Astrocyte of the cerebellum (primary cell): Measurements from ENCODE around the gene BLMH.

ENCODE experiments used
- DNase-seq: peaks from one replicate; pipeline ENCODE4 v3.0.0-alpha.2; 2011; ENCODE audit warnings: low read depth
- H3K4me3 ChIP-seq: 2 replicates; pipeline ENCODE4 v1.5.1; 2011; ENCODE audit warnings: mild to moderate bottlenecking, low read depth, low read length, moderate library complexity
- in situ Hi-C: cut with HindIII; loops from 2 replicates; pipeline ENCODE4 v1.10.0; 2017; ENCODE audit warnings: low sequenced_read_pairs
- TF ChIP-seq, protein P1 (sequence below): IDR thresholded peaks from 2 replicates; pipeline ENCODE4 v1.5.1; 2012; ENCODE audit warnings: low read length, low read depth, moderate library complexity, mild to moderate bottlenecking; ENCODE audit errors: missing control alignments

Gene BLMH

DNA sequence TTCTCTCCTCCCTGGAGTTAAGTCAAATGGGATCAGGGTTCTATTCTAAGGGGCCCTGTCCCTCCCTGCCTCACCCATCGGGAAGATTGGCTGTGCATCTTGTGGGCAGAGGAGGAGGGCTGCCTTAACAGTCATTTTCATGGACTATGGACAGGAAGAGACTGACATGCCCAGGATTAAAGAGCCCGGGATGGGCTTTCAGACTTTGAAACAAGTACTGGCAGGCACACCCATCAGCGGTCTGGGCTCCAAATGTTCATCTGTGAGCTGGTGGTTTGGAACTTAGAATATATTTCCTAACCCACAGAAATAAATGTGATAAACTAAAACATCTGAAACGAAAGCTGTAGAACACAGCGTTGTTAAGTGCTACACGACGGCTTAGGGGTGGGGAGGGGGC, 62.7 kb downstream of the BLMH start:
- no peak for DNase-seq
- no peak overlapping the region for H3K4me3 ChIP-seq
- TF ChIP-seq, protein P1, sequence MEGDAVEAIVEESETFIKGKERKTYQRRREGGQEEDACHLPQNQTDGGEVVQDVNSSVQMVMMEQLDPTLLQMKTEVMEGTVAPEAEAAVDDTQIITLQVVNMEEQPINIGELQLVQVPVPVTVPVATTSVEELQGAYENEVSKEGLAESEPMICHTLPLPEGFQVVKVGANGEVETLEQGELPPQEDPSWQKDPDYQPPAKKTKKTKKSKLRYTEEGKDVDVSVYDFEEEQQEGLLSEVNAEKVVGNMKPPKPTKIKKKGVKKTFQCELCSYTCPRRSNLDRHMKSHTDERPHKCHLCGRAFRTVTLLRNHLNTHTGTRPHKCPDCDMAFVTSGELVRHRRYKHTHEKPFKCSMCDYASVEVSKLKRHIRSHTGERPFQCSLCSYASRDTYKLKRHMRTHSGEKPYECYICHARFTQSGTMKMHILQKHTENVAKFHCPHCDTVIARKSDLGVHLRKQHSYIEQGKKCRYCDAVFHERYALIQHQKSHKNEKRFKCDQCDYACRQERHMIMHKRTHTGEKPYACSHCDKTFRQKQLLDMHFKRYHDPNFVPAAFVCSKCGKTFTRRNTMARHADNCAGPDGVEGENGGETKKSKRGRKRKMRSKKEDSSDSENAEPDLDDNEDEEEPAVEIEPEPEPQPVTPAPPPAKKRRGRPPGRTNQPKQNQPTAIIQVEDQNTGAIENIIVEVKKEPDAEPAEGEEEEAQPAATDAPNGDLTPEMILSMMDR: no peak
- in situ Hi-C loops: no loop called here

DNA sequence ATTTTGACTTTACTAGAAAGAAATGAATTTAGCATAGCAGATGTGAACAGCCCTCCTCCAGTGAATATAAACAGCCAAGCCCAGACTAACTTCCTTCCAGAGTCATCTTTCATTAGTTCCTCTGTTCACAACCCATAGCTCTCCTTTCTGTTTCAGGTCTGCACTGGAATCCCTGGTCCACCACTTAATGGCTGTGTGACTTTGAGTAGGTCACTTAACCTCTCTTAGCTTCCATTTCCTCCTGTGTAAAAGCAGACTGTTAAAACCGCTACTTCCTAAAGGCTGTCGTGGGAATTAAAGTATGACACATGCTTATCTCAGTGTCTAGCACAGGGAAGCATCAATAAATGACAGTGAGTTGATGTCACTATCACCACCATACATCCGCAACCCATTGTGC, 63.7 kb downstream of the BLMH start:
- TF ChIP-seq, protein P1: no peak
- no peak overlapping the region for H3K4me3 ChIP-seq
- in situ Hi-C loops: no loop called here
- DNase-seq: no peak

DNA sequence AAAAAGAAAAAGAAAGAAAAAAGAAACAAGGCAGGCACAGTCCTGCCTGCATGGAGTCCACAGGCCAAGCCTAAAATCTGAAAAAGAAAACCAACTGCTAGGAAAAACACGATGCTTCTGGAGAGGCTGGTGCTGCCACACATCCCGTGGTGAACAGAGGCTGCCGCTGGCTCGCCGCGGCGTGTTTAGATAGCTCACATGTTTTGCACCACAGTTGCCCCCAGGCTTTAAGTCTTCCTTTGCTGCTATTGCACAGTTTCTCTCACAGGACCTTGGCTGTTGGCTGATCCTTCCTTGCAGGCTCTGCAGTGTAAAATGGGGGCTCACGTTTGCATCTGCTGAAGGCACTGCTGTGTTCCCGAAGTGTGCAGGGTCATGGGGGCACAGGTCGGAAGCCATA, 64.9 kb downstream of the BLMH start:
- DNase-seq: no peak
- no peak overlapping the region for H3K4me3 ChIP-seq
- in situ Hi-C loops: no loop called here
- TF ChIP-seq, protein P1: no peak

DNA sequence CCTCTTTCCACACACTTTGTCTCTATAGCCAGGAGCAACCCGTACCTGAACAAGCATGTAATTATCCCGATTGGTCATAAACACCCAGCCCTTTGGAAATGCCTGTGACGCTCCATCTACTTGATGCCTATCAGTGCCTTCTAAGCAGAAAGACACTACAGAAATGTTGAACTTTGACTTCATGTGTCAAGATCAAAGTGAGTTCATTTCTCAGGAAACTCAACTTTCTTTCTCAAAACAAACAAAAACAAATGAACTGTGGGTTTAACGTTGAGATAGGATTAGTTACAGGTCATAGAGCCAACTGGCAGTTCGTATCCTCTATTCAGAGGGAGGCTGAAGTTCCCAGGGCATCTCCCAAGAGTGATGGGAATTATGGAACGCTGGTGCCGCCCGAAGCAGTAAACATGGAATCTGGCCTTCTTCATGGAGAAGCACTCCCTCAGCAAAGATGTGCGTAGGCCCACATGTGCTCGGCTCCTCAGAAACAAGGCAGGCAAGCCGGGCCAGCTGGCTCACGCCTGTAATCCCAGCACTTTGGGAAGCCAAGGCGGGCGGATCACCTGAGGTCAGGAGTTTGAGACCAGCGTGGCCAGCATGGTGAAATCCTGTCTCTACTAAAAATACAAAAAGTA, 65.7 kb downstream of the BLMH start:
- TF ChIP-seq, protein P1: no peak
- in situ Hi-C loops: no loop called here
- H3K4me3 ChIP-seq: no peak overlapping the region
- DNase-seq: no peak

DNA sequence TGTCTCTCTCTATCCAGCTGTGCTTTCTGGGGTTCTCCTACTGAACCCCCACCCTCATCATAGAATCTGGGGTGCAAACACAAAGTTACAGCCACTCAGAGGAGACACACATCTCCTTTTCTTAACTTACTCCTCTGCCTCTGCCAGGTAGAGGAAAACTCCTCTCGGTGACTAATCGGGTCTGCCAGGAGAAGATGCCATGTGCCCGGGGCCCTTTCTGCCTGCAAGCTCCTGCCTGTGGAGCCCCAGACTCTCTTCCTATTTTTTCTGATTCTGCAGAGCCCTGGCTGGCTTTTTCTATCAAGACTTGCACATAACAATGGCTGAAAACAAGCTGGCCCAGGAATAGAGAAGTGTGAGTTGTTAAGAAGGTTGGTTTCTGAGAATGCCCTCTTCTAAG, 66.6 kb downstream of the BLMH start:
- in situ Hi-C loops: no loop called here
- H3K4me3 ChIP-seq: no peak overlapping the region
- TF ChIP-seq, protein P1: no peak
- no peak for DNase-seq

DNA sequence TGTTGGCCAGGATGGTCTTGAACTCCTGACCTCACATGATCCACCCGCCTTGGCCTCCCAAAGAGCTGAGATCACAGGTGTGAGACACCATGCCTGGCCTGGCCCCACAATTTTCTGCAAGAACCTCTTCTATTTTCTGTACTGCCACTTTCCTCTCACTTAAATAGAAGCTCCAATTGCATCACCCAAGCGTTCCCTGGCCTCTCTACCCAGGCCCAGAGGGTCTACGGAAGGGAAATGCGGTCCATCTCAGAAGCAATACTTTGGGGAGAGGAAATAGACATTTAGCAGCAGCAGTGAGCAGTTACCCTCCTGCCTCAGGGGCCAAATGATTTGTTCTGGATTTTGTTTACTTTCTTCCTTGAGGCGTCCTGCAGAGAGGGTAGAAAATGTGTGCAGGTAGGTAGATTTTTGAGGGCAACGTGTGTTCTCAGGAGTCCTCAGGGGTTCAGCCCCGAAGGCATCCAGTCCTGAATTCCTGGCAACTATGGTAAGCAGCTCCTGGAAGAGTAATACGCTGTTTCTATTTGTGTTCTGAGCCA, 67.3 kb downstream of the BLMH start:
- TF ChIP-seq, protein P1: no peak
- H3K4me3 ChIP-seq: no peak overlapping the region
- in situ Hi-C loops: no loop called here
- DNase-seq: no peak

DNA sequence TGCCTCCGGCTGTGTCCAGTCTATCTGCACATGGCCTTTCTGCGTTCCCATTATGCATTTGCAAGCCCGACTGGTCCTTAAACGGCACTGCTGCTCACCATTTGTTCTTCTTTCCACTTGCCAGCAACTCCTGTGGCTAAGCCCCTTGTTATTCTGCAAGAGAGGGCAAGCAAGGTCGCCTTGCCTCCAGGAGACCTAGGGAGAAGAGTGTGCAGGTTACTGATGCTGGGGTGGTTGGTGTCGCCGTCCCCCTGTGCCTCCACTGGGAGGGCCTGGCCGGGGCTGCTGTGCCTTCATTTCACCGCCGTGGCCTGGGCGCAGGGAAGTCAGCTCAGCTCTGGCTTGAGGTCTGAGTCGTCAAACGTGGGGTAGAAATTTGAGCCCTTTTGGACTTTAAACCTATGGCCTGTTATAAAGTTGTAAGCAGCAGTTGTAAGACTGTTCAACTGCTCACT, 69.0 kb downstream of the BLMH start:
- no peak for DNase-seq
- TF ChIP-seq, protein P1: no peak
- in situ Hi-C loops: no loop called here
- H3K4me3 ChIP-seq: no peak overlapping the region
